Natural killer cell (primary cell): ENCODE data around the gene P2RX7. TPM values are rescaled to one million over a fixed set of nuclear protein-coding genes. Genes with fewer than 3 reads are reported as not detected.

Experiments used
- ATAC-seq, 3 donors: fragments of 150-1000 bp in 2 of 3; fragments of 200-7000 bp in 1 of 3; cut with Tn5 transposase; 1 replicate in 1 of 3; 2 replicates in 2 of 3; pipeline ENCODE4 v1.10.0; 2021; ENCODE audit warnings: mild to moderate bottlenecking in 2 of 3, moderate library complexity in 2 of 3
- DNase-seq, 2 donors: peaks; one replicate each; pipeline versions ENCODE4 v3.0.0 to v3.0.0-alpha.2; 2013 to 2021; ENCODE audit warnings: mixed read lengths in 1 of 2
- H3K27ac ChIP-seq: one replicate; pipeline ENCODE4 v1.5.1; 2013; ENCODE audit warnings: mild to moderate bottlenecking, low read length
- H3K27me3 ChIP-seq: one replicate; pipeline ENCODE4 v1.6.1; 2013; ENCODE audit warnings: low read length; ENCODE audit not compliant: control insufficient read depth, insufficient read depth
- H3K36me3 ChIP-seq: one replicate; pipeline ENCODE4 v1.6.1; 2013; ENCODE audit warnings: low read length; ENCODE audit not compliant: control insufficient read depth, insufficient read depth
- H3K4me1 ChIP-seq: one replicate; pipeline ENCODE4 v1.6.1; 2013; ENCODE audit warnings: low read length; ENCODE audit not compliant: control insufficient read depth, insufficient read depth
- H3K4me3 ChIP-seq: one replicate; pipeline ENCODE4 v1.5.1; 2013; ENCODE audit warnings: low read length
- H3K9me3 ChIP-seq: one replicate; pipeline ENCODE4 v1.6.1; 2013; ENCODE audit warnings: low read length; ENCODE audit not compliant: control insufficient read depth, insufficient read depth
- H3K27ac Mint-ChIP-seq, 2 donors: one replicate each; pipeline ENCODE4 v1.8.0; 2022; ENCODE audit warnings: mild to moderate bottlenecking in 2 of 2, mixed read lengths in 2 of 2, moderate library complexity in 1 of 2
- H3K27me3 Mint-ChIP-seq, 2 donors: one replicate each; pipeline ENCODE4 v1.8.0; 2022; ENCODE audit warnings: low read depth in 2 of 2, mixed read lengths in 2 of 2
- H3K36me3 Mint-ChIP-seq: one replicate; pipeline ENCODE4 v1.8.0; 2022; ENCODE audit warnings: mixed read lengths
- H3K4me1 Mint-ChIP-seq, 2 donors: one replicate each; pipeline ENCODE4 v1.8.0; 2022; ENCODE audit warnings: mixed read lengths in 2 of 2
- H3K4me3 Mint-ChIP-seq: one replicate; pipeline ENCODE4 v1.8.0; 2022; ENCODE audit warnings: mild to moderate bottlenecking, moderate library complexity, mixed read lengths
- H3K9me3 Mint-ChIP-seq, 2 donors: one replicate each; pipeline ENCODE4 v1.8.0; 2022; ENCODE audit warnings: mixed read lengths in 2 of 2
- WGBS: methylation state at CpG from one replicate; pipeline ENCODE4 v1.1.7; 2013; ENCODE audit warnings: missing lambda C conversion rate; ENCODE audit not compliant: insufficient coverage; 5-methylcytosine and 5-hydroxymethylcytosine counted together
- intact Hi-C: fragments of 100-400 bp; cut with micrococcal nuclease; formaldehyde crosslinking; loops from one replicate; pipeline ENCODE4 v1.14.2; 2022
- total RNA-seq, 4 donors: library from RNA; stranded (reverse); fragments of 120-200 nt in 1 of 4; gene quantifications; one replicate each; pipeline versions ENCODE4 v1.2.3 to v1.2.4, GENCODE V29; 2013 to 2022
- TF ChIP-seq, protein P1 (sequence below): fragments of 200-600 bp; IDR thresholded peaks from one replicate; pipeline ENCODE4 v1.8.0; 2022; ENCODE audit warnings: antibody characterized with exemption

The P2RX7 gene
- total RNA-seq, 3 donors from 2014 or later (not counting 1 experiment from before 2014, with no cell fraction given) = 14.1 to 22.9 (median 16.7) TPM

DNA sequence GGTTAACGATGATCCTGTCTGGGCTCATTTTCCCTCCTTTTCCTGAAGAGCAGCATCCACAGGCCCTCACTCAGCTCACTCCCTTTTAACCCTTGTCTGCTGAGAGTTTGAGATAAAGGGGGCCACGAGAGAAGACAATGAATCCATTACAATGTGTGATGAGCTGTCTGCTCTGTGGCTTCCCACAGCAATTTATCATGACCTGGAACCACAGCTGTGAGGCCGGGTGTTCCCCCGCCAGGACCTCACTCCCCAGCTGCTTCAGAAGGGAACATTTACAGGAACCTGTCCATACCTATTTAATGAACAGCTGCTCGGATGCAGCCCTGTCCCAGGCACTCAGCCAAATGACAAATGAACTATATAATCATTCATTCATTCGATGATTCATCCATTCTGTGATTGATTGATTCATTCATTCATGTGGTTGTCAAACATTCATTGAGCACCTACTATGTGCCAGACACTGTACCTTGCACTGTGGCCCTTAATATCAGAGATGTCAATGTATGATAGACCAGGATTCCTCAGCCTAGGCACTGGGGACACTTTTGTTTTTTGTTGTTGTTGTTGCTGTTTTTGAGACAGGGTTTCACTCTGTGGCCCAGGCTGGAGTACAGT is 18.5 kb upstream of the P2RX7 start:
- H3K27ac Mint-ChIP-seq = no peak overlapping the region
- ATAC-seq (no peak), DNase-seq (no peak)
- H3K36me3 Mint-ChIP-seq = no peaks in the 10 kb centered on the region
- H3K36me3 ChIP-seq = no peaks in the 10 kb centered on the region
- H3K9me3 Mint-ChIP-seq = no peaks in the 10 kb centered on the region
- no peak overlapping the region for H3K4me3 Mint-ChIP-seq
- H3K27me3 Mint-ChIP-seq = peaks cover 0 to 3% of the 10 kb centered on the region in 2 donors
- H3K4me1 Mint-ChIP-seq = peaks cover 6% of the 10 kb centered on the region in 2 donors
- no peak overlapping the region for H3K27ac ChIP-seq
- H3K4me1 ChIP-seq = no peaks in the 10 kb centered on the region
- H3K9me3 ChIP-seq = no peaks in the 10 kb centered on the region
- intact Hi-C loops = no loop called here
- no peaks in the 10 kb centered on the region for H3K27me3 ChIP-seq
- H3K4me3 ChIP-seq = no peak overlapping the region
- 44% methylated on average over 6 of the region's 6 CpGs for WGBS
- TF ChIP-seq, protein P1, sequence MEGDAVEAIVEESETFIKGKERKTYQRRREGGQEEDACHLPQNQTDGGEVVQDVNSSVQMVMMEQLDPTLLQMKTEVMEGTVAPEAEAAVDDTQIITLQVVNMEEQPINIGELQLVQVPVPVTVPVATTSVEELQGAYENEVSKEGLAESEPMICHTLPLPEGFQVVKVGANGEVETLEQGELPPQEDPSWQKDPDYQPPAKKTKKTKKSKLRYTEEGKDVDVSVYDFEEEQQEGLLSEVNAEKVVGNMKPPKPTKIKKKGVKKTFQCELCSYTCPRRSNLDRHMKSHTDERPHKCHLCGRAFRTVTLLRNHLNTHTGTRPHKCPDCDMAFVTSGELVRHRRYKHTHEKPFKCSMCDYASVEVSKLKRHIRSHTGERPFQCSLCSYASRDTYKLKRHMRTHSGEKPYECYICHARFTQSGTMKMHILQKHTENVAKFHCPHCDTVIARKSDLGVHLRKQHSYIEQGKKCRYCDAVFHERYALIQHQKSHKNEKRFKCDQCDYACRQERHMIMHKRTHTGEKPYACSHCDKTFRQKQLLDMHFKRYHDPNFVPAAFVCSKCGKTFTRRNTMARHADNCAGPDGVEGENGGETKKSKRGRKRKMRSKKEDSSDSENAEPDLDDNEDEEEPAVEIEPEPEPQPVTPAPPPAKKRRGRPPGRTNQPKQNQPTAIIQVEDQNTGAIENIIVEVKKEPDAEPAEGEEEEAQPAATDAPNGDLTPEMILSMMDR = no peak

DNA sequence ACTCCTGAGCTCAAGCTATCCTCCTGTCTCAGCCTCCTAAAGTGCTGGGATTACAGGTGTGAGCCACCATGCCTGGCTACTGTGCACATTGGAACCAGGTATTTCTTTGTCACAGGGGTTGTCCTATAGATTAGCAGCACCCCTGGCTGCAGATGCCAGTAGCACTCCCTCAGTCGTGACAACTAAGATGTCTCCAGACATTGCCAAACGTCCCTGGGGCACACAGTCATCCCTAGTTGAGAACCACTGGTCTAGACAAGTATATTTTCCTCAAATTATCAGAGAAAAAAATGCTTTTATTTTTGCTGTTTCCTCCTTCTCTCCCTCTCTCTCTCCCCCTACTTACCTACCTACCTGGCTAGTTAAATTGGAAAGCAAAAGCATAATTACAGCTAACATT is 17.9 kb upstream of the P2RX7 start:
- H3K4me3 Mint-ChIP-seq = no peak overlapping the region

DNA sequence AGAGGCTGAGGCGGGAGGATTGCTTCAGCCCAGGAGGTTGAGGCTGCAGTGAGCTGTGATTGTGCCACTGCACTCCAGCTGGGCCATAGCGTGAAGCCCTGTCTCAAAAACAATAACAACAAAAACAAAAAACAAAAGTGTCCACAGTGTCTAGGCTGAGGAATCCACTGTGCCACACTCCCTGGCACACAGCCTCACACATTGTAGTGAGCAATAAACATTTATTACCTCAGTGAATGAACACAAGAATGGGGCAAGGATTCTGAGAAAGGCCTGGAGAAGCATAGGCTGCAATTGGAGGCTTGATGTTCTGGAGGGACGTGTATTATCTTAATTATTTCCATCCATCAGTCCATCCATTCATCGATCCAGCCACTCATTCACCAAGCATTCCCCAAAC is 17.1 kb upstream of the P2RX7 start:
- Histone ChIP-seq H3K27me3 (no peaks in the 10 kb centered on the region), H3K27ac (no peak overlapping the region), H3K9me3 (no peaks in the 10 kb centered on the region), H3K4me1 (no peaks in the 10 kb centered on the region), H3K36me3 (no peaks in the 10 kb centered on the region), H3K4me3 (no peak overlapping the region)
- Mint-ChIP-seq H3K4me3 (no peak overlapping the region), H3K4me1 (peaks cover under 1 to 1% of the 10 kb centered on the region in 2 donors), H3K27ac (no peak overlapping the region), H3K36me3 (no peaks in the 10 kb centered on the region), H3K27me3 (no peaks in the 10 kb centered on the region), H3K9me3 (no peaks in the 10 kb centered on the region)
- TF ChIP-seq, protein P1 = no peak
- WGBS = 100% methylated on average over 3 of the region's 4 CpGs
- no peak for ATAC-seq
- intact Hi-C loops = no loop called here
- DNase-seq = no peak

More for the DNA sequence above, 17.9 kb upstream of the P2RX7 start:
- no peaks in the 10 kb centered on the region for H3K27me3 ChIP-seq
- Mint-ChIP-seq H3K36me3 (no peaks in the 10 kb centered on the region), H3K27ac (no peak overlapping the region), H3K4me1 (peaks cover 6% of the 10 kb centered on the region in 2 donors), H3K27me3 (peaks cover 0 to 3% of the 10 kb centered on the region in 2 donors), H3K9me3 (no peaks in the 10 kb centered on the region)
- no peaks in the 10 kb centered on the region for H3K36me3 ChIP-seq
- TF ChIP-seq, protein P1 = no peak
- no peaks in the 10 kb centered on the region for H3K9me3 ChIP-seq
- intact Hi-C loops = no loop called here
- no peak overlapping the region for H3K27ac ChIP-seq
- ATAC-seq (no peak), DNase-seq (no peak)
- H3K4me1 ChIP-seq = no peaks in the 10 kb centered on the region
- 82% methylated on average over 2 of the region's 2 CpGs for WGBS
- H3K4me3 ChIP-seq = no peak overlapping the region
